Measurements from ENCODE around the gene ZMAT5.
"Not testable (repeated sequence)": the region's sequence is repeated elsewhere in the genome, so short reads cannot be mapped to it uniquely, and the experiment has no call there.

Gene ZMAT5

DNA sequence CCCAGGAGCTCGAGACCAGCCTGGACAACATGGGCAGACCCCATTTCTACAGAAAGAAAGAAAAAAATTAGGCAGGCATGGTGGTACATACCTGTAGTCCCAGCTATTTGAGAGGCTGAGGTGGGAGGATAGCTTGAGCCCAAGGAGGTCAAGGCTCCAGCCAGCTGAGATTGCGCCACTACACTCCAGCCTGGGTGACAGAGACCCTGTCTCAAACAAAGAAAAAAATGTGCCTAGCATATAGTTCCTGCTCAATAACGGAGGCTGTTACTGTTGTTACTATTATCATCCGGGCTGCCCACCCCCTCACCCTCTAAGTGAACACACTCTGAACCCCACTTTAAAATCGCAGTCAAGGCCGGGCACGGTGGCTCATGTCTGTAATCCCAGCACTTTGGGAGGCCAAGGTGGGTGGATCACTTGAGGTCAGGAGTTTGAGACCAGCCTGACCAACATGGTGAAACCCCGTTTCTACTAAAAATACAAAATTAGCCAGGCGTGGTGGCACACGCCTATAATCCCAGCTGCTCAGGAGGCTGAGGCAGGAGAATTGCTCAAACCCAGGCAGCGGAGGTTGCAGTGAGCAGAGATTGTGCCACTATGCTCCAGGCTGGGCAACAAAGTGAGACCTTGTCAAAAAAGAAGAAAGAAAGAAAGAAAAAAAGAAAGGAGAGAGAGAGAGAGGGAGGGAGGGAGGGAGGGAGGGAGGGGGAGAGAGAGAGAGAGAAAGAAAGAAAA lies 12.0 kb downstream of the ZMAT5 start:
- FAIRE-seq; DNase-seq (ENCODE audit: low spot score): not testable (repeated sequence)

DNA sequence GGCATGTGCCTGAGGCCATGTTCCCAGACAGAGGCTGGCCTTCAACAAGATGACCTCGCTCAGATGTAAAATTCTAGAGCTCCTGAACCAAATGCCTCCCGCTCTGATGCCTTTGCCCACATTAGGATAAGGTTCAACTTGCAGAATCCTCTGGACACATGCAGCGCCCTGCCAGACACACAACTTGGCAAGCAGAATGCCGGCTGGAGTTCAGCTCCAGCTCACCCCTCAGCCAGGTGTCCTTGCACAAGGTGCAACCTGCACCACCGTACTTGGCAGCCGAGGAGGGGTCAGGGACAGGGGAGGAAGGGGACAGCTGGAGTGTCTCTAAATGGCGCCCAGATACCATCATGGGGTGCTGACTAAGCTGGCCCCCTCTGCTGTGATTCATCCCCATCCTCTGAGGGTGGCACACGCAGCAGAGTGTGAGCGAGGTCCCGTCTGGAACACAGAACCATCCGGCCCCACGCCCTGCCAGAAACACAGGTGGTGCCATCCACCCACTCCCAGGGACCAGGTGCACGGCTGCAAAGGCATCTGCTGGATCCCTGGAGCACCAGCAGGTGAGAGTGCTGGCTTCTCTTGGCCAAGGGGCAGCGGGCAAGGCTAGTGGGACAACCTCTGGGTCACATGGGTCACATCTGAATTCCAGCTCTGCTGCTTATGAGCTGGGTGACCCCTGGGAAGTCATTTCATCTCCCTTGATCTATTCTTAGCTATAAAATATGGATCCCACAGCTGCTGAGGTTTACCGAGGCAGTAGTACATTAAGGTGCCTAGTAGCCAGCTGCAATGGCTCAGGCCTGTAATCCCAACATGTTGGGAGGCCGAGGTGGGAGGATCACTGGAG lies 12.8 kb downstream of the ZMAT5 start:
- DNase-seq (ENCODE audit: low spot score) (no peak), FAIRE-seq (no peak)

DNA sequence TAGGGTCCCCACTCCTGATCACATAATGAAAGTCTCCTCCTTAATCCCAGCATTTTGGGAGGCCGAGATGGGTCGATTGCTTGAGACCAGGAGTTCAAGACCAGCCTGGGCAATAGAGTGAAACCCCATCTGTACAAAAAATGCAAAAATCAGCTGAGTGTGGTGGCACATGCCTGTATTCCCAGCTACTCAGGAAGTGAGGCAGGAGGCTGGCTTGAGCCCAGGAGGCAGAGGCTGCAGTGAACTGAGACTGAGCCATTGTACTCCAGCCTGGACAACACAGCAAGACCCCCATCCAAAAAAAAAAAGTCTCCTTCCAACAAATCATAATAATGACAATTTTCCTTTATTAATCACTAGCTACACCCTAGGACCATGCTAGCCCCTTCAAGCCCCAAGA lies 15.1 kb downstream of the ZMAT5 start:
- no peak for FAIRE-seq
- no peak for DNase-seq (ENCODE audit: low spot score)

DNA sequence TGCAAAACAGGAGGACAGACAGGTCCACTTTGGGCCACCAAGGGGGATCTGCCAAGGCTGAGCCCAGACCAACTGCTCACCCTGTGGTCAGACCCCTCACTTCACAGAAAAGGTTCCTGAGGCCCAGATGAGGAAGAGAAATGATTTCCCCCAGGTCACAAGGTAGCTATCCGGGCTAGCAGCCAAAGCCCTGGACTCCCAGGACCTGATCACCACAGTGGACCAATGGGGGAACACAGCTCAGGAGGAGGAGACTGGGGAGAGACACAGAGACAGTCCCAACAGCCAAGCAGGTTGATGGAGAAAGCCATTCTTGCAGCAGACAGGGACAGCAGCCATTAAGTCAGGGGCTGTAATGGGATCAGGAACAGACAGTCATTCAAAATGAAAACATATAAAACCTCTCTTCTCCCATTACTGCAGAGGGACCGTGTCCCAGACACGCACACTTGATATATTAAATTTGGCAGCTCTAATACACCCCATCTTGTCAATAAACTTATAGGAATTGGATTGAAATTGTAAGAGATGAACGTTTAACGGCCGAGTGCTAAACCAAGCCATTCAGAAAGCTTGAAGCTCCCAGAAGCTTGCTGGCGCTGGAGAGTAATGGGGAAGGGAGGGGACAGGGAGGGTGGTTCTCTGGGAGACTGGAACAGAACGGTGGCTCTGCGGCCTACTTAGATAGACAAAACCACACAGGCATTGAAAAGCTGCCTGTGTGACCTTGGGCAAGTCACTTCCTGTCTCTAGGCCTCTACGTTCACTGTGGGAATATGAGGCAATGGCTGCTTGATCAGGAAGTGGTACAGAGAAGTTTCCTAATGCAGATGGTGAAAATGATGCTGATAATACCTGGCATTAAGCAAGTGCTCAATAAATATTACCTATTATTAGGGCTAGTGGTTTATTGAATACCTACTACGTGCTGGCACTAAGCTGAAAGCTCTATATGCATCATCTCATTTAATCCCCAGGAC lies 16.0 kb downstream of the ZMAT5 start:
- FAIRE-seq (no peak), DNase-seq (ENCODE audit: low spot score) (no peak)

DNA sequence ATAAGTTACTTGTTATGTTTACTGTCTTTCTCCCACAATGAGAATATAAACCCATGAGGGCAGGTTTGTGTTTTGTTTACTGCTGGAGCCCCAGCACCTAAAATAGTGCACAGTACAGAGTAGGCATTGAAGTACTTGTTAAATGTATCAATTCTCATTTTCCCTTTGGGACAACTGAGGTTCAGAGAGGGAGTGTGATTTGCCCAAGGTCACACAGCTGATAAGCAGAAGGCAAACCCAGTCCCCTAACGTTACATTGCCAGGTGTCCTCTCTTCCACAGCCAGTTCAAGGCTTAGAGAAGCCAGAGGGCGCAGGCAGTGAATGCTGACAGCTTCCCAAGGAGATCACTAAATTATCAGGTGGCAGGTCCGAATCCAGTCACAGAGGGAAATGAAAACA lies 16.8 kb downstream of the ZMAT5 start:
- DNase-seq (ENCODE audit: low spot score): no peak
- no peak for FAIRE-seq

DNA sequence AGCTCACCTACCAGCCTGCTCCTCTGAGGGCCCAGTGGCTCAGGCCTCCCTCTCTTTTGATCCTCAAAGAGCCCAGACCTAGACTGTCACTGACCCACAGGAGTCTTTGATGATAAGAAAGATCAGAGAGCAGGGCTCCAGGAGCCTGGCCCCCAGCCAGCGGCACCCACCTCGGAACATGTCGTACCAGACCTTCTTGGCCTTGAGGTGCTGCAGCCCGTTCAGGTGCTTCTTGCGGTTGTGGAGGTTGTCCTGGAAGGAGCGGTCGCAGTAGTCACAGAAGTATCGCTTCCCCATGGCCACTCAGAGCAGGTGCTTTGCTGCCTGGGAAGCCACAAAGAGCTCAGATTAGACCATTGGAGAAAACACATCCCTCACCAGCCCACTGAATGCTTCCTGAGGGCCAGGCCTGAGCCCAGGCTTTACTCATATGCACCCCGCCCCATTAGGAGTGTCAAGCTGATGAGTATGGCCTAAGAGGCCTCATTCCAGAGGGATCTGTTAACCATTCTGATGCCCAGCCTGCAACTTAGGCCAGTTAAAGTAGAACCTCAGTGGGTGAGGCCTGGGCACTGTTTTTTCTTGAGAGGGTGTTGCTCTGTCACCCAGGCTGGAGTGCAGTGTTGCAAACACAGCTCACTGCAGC lies 18.4 kb downstream of the ZMAT5 start:
- DNase-seq (ENCODE audit: low spot score): no peak
- no peak for FAIRE-seq

DNA sequence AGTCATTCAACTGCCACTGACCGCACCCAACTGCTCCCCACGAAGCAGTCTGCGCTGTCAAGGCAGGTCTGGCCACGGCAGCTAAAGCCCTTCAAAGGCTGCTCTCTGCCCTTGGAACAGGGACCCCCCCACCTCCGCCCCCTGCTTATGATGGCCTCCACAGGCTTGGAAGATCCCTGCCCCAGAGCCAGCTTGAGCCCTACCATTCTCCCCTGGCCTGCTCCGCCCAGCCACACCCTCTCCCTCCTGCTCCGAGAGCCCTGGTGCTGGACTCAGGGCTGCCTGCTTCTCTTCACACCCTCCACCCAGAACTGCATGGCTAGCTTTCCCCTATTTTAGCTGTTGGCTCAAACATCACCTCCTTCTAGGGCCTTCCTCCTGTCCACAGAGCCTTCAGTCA lies 19.0 kb downstream of the ZMAT5 start:
- DNase-seq (ENCODE audit: low spot score) (no peak), FAIRE-seq (no peak)

DNA sequence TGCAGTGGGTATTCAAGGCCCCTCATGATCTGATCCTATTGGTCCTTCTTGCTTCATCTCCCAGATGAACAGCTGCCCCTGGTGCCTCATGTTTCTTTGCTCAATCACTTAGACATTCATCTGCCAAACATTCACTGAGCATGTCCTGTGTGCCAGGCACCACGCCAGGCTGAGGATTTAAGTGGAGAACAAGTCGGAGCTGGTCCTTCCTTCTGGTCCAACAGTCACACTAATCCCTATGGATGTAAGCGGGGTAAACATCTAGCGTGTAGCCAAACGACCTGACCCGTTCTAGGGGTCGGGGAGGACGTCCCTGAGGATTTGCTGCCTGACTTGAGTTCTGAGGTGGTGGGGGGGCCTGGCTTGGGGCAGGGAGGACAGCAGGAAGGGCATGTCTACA lies 21.9 kb downstream of the ZMAT5 start:
- FAIRE-seq (no peak), DNase-seq (ENCODE audit: low spot score) (no peak)

DNA sequence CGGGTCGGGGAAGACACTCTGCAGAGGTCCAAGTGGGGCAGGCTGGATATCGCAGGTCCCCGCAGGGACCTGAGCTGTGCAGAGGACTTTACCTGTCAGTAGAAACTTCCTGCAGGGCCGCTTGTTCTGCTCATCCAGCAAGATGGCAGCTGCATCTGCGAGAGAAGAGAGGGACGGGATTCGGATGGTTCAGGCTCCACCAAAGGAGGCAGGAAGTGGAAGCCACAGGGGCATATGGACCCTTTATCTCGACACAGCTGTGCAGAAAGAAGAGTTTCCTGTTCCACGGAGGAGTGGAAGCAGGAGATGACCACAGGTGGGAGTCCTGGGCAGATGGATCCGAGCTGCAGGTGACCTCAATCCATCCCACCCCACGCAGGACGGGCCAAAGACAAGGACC lies 24.5 kb downstream of the ZMAT5 start:
- FAIRE-seq (no peak), DNase-seq (ENCODE audit: low spot score) (no peak)

DNA sequence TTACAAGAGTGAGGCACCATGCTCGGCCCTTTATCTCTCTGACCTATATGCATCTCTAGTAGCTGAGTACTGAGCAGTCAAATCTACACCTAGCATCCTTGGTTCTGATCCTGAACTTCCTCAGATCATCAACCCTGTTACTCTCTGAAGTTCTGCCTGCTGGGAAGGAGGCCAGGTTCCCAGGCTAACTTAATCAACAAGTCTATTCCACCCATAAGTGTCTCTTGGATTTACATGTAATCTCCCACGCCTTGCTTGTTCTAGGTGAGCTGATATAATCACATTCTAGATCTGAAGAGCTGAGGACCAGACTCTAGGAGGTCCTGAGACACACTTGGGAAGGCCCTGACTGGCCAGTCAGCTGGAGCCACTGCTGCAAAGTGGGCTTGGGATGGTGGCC lies 24.9 kb downstream of the ZMAT5 start:
- DNase-seq (ENCODE audit: low spot score): no peak
- FAIRE-seq: no peak

DNA sequence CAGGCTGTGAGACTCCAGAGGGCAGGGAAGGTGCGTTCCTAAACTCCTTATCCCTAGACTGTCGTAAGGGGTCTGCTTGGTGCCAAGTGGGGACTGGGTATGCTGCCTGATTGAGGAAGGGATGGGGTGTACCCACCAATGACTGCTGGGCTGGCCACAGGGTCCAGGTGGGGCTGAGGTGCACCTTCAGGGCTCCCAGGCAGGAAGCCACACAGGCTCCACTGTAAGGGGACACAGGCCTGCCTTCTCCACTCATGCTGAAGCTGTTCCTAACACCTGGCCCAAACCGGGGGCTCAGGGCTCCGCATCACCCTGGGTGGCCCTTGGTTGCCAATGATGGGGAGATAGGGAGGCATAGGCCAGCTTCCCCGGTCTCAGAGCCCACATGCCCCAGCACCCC lies 26.6 kb downstream of the ZMAT5 start:
- no peak for FAIRE-seq
- DNase-seq (ENCODE audit: low spot score): no peak

DNA sequence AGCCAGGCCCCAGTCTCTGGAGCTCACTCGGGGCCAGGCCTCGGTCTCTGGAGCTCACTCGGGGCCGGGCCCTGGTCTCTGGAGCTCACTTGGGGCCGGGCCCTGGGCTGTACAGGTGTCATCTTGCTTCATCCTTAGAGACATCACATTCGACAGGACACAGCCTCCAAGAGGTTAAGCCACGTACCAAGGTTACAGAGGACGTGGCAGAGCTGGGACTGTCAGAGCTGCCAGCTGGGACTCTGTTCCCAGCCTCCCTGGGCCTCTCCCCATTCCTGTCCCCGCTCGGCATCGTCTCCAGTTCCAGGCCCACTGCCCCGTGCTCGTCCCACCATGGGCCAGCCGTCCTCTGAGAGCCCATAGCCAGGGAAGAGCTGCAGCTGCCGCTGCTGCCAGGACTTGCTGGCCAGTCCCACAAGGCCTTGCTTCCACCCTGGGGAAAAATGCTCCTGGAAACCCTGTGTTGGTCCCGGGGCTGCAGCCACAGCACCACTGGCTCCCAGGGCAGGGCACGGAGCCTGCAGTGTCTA lies 27.4 kb downstream of the ZMAT5 start:
- DNase-seq (ENCODE audit: low spot score) (no peak), FAIRE-seq (no peak)

DNA sequence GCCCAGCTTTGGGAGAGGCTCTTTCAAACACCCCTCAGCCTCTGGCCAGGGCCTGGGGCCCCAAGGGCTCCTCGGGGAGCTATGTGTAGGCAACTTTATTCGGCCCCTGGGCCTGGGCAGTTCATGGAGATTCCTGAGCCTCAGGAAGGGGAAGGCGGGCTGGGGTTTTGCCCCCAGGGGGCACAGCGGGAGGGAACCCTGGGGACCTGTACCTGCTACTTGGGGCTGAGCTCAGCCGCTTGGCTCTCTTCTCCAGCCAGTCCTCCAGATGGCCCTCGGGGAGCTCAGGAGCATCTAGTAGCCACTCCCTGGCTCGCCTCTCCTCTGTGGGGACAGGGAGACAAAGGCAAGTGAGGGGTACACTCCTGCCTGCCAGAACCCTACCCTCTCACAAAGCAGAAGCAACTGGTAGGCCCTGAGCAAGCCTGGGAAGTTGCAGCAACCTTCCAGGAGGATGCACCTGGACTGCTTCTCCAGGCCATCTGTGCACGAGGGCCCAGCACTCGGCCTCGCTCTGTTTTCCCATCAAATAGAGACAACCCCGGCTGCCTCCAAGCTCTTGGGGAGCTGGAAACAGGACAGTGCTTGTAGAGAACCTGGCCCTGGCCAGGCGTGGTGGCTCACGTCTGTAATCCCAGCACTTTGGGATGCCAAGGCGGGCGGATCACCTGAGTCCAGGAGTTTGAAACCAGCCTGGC lies 28.5 kb downstream of the ZMAT5 start:
- DNase-seq (ENCODE audit: low spot score) (no peak), FAIRE-seq (no peak)

DNA sequence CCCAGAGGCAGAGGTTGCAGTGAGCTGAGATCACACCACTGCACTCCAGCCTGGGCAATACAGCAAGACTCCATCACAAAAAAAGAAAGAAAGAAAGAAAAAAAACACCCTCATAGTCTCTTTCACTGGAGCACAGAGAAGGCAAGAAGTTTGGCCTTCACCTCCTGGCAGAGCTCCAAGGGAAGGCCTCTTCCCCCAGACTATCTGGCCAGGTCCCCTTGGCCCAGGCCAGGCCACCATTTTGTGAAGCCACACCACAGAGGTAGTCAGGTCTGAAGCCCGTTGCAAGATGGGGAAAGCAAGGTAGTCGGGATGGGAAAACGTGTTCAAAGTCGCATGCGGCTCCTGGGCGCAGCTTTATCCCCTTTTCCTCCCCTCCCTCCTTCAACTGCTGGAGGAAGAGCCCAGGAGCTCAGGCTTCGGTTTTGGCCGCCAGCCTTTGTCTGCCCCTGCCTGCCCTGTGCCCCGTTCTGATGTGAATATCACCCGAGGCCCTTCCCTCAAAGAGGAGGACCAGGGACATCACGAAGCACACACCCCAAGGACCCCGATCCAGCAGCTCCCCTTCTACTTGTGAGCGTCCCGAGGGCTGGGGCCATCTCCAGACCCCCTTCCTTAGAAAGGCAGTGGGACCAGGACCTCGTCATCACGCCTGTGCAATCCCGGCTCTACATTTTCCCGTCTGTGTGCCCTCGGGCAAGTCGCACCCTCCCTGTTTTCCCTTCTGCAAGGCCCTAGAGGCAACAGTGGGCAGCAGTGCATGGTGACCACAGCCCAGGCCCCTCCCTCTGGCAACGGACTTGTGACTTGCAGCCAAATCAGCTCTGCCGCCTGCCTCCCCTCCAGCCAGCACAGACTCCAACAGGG lies 29.3 kb downstream of the ZMAT5 start:
- FAIRE-seq: no peak
- DNase-seq (ENCODE audit: low spot score): no peak

DNA sequence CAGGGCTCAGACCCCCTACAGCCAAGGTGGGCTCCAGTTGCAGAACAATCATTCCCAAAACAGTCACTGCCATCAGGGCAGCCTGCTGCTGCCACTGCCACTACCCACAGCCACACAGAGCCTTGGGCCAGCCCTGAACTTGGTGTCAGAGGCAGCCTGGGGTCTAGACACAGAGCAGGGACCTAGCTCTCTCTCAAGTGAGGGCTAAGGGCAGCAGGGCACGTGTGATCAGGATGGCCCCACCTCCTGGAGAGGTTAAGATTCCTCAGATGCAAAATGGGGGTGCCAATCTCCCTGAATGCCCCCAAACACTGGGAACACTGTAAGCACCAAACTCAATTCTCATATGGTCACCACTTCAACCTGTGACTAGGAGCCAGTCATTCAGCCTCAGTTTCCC lies 31.4 kb downstream of the ZMAT5 start:
- DNase-seq (ENCODE audit: low spot score): no peak
- FAIRE-seq: no peak

DNA sequence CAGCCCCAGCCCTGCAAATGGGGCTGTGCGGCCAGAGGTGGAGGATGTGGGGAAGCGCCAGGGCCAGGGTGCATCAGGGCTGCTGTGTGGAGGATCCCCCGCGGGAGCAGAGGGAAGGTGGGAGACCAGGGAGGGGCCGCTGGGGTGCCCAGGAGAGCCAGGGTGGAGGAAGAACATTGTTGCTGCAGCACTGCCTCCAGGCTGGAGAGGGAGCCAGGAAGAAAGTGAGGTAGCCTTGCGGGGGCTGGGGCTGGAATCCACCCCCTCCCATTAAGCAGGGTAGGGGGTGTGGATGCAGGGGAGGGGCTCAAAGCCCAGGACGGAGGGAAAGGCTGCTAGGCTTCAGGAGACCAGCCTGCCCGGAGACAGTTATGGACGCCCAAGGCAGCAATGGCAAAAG lies 32.0 kb downstream of the ZMAT5 start:
- FAIRE-seq (no peak), DNase-seq (ENCODE audit: low spot score) (no peak)

DNA sequence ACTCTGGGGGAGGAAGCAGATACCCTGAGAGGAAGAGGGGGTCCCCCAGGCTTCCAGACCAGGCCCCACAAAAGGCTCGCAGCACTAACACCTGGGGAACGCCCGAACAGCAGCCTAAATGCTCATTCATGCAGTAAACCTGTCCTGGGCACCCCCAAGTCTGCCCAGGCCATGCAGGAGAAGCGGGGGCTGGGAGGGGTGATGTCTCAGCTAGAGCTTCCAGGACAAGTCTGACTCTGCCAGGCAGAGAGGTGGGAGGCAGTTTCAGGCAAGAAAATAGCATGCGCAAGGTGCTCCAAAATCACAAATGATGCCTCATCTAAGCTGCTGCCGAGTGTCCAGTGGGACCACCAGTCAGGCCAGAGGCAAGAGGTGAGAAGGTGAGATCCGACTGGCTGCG lies 32.4 kb downstream of the ZMAT5 start:
- no peak for DNase-seq (ENCODE audit: low spot score)
- no peak for FAIRE-seq

DNA sequence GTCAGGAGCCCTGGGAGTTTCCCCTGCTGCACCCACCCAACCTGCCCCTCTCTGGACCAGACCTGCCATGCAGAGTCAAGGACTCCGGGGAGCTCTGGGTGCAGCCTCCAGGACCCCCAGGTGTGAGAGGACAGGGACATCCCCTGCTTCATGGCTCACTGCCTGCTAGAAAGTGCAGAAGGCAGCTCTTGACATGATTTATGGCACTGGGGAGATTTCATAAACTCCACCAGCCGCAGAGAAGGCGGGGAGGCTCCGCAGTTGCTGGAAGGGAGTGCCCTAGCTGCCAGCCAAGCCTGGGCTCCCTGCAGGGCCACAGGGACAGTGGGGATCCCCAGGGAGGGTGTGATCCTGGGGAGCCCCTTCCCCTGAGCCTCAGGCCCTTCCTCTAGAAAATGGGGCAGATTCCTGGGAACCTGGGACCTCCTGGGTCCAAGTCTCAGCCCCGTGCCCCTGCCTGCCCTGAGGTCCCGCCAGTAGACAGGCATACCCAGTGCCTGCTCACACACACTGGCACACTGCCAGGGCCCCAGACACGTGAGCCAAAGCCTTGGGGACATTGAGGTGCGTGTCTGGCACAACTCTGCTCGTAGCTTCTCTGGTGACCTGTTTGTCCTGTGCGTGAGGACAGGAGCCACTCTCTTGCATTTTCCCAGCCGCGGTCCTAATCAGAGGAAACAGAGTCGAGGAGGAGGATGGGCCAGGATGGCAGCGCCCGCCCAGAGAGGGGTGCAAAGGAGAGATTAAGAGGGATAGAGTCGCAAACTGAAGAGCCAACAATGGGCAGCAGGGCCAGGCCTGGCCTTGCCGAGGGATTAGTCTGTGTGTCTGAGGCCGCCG lies 33.2 kb downstream of the ZMAT5 start:
- DNase-seq (ENCODE audit: low spot score) (peak; percentile 9), FAIRE-seq (no peak)

DNA sequence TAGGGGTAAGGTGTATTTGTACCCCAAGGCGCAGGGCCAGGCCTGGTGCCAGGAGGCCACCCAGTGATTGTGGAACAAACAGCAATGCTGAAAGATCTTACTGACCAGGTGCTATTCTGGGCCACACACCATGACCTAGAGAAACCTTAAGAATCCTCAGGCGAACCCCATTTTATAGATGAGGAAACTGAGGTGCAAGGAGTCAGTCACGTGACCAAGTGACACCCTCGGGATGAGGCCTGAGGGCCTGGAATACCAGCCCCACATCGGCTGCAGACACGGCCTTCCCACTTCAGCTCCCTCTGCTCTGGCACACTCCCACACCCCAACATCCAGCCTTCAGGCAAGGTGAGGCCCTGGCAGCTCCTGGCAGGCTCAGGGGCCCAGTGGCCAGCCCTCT lies 33.9 kb downstream of the ZMAT5 start:
- FAIRE-seq (no peak), DNase-seq (ENCODE audit: low spot score) (no peak)

Measured in RCC 7860 (cell line).